Keratinocyte (primary cell): ENCODE results near the gene MRPL12.

ENCODE experiments used
- EZH2 ChIP-seq: IDR thresholded peaks from one replicate; pipeline ENCODE4 v1.6.1; 2012; ENCODE audit warnings: inconsistent platforms, mild to moderate bottlenecking, low read length, moderate library complexity
- TF ChIP-seq, protein P1 (sequence below), 3 experiments: IDR thresholded peaks in 1 of 3; conservative IDR thresholded peaks in 1 of 3; optimal IDR thresholded peaks in 1 of 3; 2 replicates in 2 of 3; 3 replicates in 1 of 3; pipeline versions ENCODE3 to v1.5.1; 2011; ENCODE audit warnings: low read length in 3 of 3, mild to moderate bottlenecking in 3 of 3, moderate library complexity in 2 of 3, control low read depth in 1 of 3, inconsistent platforms in 1 of 3; ENCODE audit not compliant: insufficient read depth in 2 of 3; ENCODE audit errors: extremely low read depth in 1 of 3

DNA sequence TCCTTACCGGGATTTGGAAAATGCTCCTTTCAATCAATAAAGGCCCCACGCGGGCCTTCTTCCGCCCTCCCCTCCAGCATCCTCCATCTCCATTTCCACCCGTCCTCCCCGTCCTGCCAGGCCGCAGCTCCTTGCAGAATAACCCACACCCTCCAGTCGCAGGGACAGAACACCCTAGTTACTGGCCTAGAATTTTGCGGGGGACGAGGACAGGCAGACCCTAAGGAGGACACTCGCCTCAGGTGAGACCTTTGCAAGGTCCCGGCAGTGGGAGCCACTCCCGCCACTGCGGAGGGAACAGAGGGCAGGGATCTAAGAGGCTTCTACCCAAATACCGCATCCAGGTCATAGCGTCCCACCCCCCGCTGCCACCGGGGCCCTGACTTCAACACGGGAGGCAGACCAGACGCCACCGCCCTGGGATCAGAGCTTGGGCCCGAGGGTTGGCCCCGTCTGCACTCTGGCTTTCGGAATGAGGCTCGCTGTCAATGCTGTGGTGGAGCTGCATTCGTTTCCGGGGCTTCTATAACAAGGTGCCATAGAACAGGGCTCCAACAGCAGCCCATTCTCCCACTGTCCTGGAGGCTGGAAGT lies 35.7 kb downstream of the MRPL12 start:
- TF ChIP-seq, protein P1, sequence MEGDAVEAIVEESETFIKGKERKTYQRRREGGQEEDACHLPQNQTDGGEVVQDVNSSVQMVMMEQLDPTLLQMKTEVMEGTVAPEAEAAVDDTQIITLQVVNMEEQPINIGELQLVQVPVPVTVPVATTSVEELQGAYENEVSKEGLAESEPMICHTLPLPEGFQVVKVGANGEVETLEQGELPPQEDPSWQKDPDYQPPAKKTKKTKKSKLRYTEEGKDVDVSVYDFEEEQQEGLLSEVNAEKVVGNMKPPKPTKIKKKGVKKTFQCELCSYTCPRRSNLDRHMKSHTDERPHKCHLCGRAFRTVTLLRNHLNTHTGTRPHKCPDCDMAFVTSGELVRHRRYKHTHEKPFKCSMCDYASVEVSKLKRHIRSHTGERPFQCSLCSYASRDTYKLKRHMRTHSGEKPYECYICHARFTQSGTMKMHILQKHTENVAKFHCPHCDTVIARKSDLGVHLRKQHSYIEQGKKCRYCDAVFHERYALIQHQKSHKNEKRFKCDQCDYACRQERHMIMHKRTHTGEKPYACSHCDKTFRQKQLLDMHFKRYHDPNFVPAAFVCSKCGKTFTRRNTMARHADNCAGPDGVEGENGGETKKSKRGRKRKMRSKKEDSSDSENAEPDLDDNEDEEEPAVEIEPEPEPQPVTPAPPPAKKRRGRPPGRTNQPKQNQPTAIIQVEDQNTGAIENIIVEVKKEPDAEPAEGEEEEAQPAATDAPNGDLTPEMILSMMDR (optimal IDR thresholded peaks at IDR 0.05 in 1 of 3, IDR thresholded peaks at IDR 0.05 in 1 of 3, conservative IDR thresholded peaks at IDR 0.05 in 1 of 3; ENCODE audit: extremely low read depth in 1 of 3, insufficient read depth in 2 of 3, low read length in 3 of 3): no peak
- TF ChIP-seq EZH2: no peak
